Stimulated activated naive CD4-positive, alpha-beta T cell treated with Interleukin-2 at 50 U/mL for 16 hours (primary cell): ENCODE data around the gene VASH1.

Source experiments
- DNase-seq: peaks from one replicate; lab custom pipeline; 2025; lab: John Stamatoyannopoulos, UW

Gene VASH1

DNA sequence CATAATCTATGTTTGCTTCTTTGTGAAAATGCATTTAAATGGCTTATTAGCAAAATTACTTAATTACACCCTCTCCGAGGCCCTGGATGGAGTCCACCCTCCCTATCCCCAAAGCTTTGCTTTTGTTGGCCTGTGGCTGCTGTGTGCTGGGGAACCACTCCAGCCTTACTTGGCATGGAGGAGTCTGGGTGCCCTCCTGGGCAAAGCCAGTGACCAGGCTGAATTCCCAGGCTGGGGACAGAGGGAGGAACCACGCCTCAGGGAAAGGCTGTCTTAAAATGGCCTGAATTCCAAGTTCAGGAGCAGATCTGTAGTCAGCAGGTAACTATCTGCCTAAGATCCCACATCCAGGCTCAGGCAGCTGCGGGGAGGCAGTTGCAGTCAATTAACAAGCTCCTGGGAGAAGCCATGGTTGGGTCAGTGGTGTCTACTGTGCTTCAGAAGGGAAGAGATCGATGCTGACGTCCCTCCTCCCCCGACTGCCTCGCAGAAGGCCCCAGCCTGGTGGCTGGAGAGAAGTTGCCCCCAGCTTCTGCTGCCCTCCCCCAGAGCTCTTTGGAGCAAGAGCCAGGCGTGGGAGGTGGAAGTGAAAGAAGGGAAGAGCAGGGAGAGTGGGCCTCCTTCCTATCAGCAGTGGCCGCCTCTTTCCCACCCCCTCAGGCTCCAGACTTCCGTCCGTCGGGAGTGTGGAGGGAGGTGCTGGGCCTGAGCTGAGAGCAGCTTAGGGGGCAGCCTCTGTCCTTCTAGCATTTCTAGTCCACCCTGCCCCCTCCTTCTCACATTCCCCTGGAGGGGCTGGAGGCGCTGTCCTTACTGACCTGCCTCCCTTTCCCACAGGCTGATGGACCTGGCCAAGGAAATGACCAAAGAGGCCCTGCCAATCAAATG is 11.3 kb downstream of the VASH1 start:
- no peak for DNase-seq

GRCh38 chr14:76773188-76773885 is 12.1 kb downstream of the VASH1 start:
- no peak for DNase-seq

DNA sequence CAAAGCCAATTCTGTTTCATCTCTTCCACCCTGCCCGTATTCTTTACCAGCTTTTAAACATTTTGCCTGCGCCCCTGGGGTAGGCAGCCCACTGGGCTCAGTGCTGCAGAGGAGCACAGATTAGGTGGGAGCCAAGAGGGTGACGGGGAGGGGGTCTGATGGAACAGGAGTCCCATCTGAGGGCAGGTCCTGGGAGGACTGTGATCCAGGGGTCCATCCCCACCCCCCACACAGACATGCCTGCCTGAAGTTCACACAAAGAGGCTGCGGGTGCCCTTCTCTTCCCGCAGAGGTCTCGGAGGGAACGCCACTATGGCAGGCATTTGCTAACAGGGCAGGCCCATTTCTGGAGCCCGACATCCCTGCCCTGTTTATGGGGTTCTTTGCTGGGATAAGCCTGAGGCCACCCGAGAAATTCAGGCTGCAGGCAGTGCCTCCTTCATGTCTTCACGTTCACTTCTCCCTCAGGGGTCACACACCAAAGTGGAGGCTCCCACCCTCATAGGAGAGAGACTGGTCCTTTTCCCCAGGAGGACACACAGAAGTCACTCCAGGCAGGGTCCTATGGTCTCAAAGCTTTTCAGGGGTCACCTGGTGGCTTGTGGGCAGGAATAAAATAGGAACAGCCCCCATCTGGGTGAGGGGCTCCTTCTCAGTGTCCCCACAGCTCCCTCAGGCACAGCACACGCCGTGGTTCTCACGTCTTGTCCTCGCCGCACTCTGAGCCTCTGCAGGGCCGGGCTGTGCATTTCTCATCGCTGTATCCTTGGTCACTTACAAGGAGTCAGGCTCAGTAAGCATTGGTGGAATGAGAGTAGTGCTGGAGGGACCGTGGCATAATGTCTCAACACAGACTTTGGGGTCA is 12.9 kb downstream of the VASH1 start:
- no peak for DNase-seq

DNA sequence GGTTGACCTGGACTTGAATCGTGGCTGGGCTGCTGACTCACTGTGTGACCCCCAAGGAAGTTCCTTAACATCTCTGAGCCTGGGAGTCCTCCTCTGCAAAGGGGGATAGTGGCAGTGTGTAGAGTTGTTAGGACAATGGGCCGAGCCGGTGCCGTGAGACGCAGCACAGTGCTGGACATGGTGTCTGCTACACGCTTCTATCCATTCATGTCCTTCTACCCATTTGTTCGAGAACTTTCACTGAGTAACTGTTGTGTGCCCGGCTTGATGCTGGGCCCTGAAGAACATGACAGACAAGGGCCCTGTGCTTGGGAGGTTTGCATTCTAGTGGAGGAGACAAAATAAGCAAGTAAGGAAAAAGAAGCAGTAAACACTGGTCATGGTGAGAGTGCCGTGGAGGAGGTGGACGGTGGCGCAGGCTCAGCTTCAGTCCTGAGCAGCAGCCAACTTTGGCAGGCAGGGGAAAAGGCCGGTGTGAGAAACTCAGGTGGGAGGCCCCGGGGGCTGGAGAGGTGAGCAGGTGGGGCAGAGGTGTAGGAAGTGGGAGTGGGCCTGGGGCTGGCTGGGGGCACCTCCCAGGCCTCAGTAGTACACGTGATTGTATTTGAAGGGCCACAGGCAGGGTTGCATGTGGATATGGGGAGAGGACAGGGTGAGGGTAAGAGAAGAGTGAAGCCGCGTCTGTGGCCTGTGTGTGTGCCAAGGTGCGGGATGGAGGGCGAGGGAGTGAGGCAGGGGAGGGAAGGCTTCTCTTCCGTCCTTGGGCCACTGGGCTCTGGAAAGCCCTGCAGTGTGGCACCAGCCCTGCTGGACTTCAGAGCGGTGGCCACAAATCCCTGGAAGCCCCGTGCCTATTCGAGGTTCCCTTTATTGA is 13.8 kb downstream of the VASH1 start:
- DNase-seq = no peak

- DNase-seq = no peak
These were observed 14.6 kb downstream of the VASH1 start for GRCh38 chr14:76775695-76776427.

- DNase-seq = no peak
These were observed 15.4 kb downstream of the VASH1 start for GRCh38 chr14:76776428-76777251.

DNA sequence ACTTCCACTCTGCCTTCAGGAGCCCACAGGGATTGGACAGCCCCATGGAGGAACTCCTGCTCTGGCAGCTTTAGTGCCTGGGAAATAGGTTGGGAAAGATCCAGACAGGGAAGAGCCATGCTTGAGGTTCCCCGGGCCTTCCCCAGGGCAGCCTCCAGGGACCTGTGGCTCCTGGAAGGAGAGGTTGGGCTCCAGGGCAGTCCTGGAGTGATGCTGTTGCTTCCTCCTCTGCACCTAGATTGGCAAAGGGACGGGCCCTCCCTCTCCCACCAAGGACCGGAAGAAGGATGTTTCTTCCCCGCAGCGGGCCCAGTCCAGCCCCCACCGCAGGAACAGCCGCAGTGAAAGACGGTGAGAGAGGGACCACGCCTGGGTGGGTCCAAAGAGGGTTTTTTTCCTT is 16.5 kb downstream of the VASH1 start:
- DNase-seq = no peak

DNA sequence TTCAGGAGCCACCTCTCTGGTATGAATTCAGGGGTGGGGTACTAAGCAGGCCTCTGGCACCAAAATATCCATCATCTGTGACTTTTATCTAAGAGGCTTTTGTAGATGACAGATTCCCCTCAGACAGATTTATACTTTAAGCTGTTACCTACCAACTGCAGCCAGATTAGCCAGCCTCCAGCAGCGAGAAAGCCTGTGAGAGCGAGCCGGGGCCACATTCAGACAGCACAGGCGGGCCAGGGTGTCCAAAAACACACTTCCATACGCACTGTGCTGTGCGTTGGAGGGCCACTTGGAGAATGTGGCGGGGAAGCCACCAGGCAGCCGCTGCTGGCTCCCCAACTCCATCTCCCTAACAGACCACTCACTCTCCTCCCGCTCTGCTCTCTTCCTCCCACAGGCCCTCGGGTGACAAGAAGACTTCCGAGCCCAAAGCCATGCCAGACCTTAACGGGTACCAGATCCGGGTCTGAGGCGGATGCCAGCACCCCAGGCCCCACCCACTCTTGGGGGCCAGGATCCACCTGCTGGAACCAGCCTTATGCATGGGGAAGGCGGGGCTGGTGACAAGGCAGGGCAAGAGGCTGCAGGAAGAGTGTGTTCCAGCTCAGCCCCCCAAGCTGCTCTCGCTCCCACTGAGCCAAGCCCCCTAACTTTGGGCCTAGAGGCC is 17.4 kb downstream of the VASH1 start:
- no peak for DNase-seq

- no peak for DNase-seq
These were observed 18.2 kb downstream of the VASH1 start for GRCh38 chr14:76779221-76780057.

GRCh38 chr14:76780058-76780345 is 18.7 kb downstream of the VASH1 start:
- no peak for DNase-seq

- DNase-seq = no peak
These were observed 19.1 kb downstream of the VASH1 start for GRCh38 chr14:76780360-76780759.

DNA sequence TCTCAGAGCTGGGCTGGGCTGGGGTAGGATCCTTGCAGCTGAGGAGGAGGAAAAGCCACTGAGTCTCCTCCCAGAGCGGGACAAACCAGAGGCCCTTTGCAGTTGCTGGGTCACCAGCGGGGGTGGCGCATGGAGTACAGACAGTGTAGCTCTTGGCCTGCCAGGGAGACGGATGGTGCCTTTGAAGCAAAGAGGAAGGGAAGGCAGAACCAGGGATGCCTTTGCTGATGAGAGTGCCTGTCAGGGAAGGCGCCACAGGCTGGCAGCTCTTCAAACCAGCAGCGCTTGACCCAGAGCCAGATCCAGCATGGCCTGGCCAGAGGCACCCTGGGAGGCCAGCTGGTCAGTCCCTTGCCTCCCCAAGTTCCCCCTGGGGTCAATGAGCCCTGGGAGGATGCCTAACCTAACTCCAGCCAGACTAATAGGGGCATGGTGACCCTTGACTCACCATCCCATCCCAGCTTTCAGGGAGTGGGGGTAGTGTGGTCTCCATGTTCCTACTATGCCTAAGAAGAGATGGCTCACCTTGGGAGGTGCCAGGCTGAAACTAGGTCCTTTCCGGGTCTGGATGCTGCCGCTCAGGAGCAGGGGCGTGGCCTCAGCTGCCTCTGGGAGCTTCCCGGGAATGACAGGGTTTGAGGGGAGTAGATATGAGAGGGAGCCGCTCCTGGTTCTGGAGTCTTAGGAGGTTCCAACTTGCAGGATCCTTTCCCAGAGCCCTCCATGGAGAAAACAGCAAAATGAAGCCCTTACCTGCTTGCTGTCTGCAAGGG is 19.8 kb downstream of the VASH1 start:
- no peak for DNase-seq

DNA sequence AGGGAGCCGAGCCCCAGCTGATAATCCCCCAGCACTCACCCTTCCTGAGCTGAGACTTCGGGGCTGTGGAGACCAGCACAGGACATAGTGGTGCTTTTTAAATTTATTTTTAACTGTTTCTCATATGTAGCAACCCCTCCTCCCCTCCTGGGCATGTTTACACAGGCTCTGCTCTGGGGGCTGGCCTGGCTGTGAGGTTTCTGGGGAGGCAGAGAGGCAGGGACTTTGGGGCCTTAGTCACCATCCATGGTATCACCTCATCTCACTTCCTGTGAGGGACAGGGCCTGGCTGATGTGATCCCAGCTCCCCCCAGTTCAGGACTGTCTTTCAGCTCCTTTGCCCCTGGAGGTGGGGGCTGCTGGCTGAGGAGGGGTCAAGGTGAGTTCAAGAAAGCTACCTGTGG is 20.4 kb downstream of the VASH1 start:
- DNase-seq = no peak

- DNase-seq = no peak
These were observed 21.0 kb downstream of the VASH1 start for GRCh38 chr14:76782115-76782884.

GRCh38 chr14:76782885-76783566 is 21.8 kb downstream of the VASH1 start:
- DNase-seq = no peak

DNA sequence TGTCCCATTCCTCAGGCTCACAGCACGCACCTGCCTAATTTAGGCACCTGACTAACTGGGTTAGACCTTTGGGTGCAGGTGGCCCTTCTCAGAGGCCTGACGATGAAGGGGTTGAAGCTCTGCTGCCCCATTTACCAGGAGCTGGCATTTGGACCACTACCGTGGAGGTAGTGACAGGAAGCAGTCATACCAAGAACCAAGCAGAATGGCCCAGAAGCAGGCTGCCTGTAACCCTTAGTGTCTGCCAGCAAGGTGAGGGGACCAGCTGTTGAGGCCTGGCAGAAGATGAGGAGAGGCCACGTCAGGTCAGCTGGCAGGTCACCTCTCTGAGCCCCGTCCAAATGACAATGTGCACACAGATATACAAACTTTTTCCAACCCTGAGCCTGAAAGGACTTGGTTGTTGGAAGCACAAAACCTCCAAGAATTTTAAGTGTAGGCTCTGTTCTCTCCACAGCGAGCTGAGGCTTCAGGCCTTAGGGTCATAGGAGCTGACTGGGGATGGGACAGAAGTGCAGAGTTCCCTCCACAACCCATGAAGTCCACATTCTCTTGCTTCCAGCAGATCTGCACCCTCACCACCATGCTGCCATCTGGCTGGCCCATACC is 23.1 kb downstream of the VASH1 start:
- no peak for DNase-seq
